Fibroblast of lung (primary cell): ENCODE measurements around the gene APBB2. TPM values are rescaled to one million over a fixed set of nuclear protein-coding genes. Genes with fewer than 3 reads are reported as not detected.

Source experiments
- DNase-seq, 2 donors: peaks; one replicate each; pipeline versions ENCODE4 v3.0.0 to v3.0.0-alpha.2; 2010; ENCODE audit warnings: low read depth in 2 of 2
- H2AFZ ChIP-seq: 2 replicates; pipeline ENCODE4 v1.5.1; 2012; ENCODE audit warnings: low read length, control low read depth, inconsistent platforms
- H3K27ac ChIP-seq: 2 replicates; pipeline ENCODE4 v1.5.1; 2011; ENCODE audit warnings: low read length, control low read depth; ENCODE audit not compliant: insufficient read depth
- H3K27me3 ChIP-seq: 2 replicates; pipeline ENCODE4 v1.5.1; 2011; ENCODE audit warnings: mild to moderate bottlenecking, low read length; ENCODE audit not compliant: control insufficient read depth, insufficient read depth
- H3K36me3 ChIP-seq: 2 replicates; pipeline ENCODE4 v1.5.1; 2011; ENCODE audit warnings: low read length; ENCODE audit not compliant: control insufficient read depth, insufficient read depth
- H3K4me1 ChIP-seq: 2 replicates; pipeline ENCODE4 v1.5.1; 2011; ENCODE audit warnings: low read length; ENCODE audit not compliant: control insufficient read depth, insufficient read depth; ENCODE audit errors: extremely low read depth
- H3K4me2 ChIP-seq: 2 replicates; pipeline ENCODE4 v1.5.1; 2011; ENCODE audit warnings: low read length, control low read depth; ENCODE audit not compliant: insufficient read depth; ENCODE audit errors: extremely low read depth
- H3K4me3 ChIP-seq, 4 experiments: fragments of 200-600 bp in 1 of 4; sonication (generic) in 1 of 4; replicated peaks in 1 of 4; 2 replicates each; pipeline ENCODE4 v1.5.1; 2011 to 2016; ENCODE audit warnings: low read length in 4 of 4, low read depth in 3 of 4, mild to moderate bottlenecking in 3 of 4, control low read depth in 2 of 4, inconsistent platforms in 1 of 4, mixed read lengths in 1 of 4; ENCODE audit not compliant: insufficient read depth in 1 of 4; ENCODE audit errors: control extremely low read depth in 1 of 4
- H3K79me2 ChIP-seq: 2 replicates; pipeline ENCODE4 v1.5.1; 2012; ENCODE audit warnings: mild to moderate bottlenecking, low read length, inconsistent platforms; ENCODE audit not compliant: control insufficient read depth, insufficient read depth
- H3K9ac ChIP-seq: 2 replicates; pipeline ENCODE4 v1.5.1; 2011; ENCODE audit warnings: mild to moderate bottlenecking, low read length, control low read depth; ENCODE audit not compliant: insufficient read depth
- H3K9me3 ChIP-seq: 2 replicates; pipeline ENCODE4 v1.5.1; 2012; ENCODE audit warnings: low read depth, low read length; ENCODE audit not compliant: control insufficient read depth, insufficient read depth
- H4K20me1 ChIP-seq: 2 replicates; pipeline ENCODE4 v1.5.1; 2011; ENCODE audit warnings: low read length; ENCODE audit not compliant: control insufficient read depth, insufficient read depth; ENCODE audit errors: extremely low read depth
- EZH2 ChIP-seq: IDR thresholded peaks from 2 replicates; pipeline ENCODE4 v1.5.1; 2012; ENCODE audit warnings: low read length, control low read depth, mild to moderate bottlenecking; ENCODE audit errors: missing control alignments
- polyA plus RNA-seq, 2 donors: library from polyadenylated mRNA; depleted of rRNA in 1 of 2; stranded (reverse) in 1 of 2; unstranded in 1 of 2; fragments of >200 nt; gene quantifications; 2 replicates each; pipeline ENCODE4 v1.2.1, GENCODE V29; 2011 to 2012; ENCODE audit warnings: missing spikeins in 1 of 2
- total RNA-seq: library from RNA; depleted of rRNA; stranded (reverse); fragments of >200 nt; gene quantifications from 2 replicates; pipeline ENCODE4 v1.2.1, GENCODE V29; 2014
- TF ChIP-seq, protein P1 (sequence below), 2 donors: IDR thresholded peaks in 1 of 2; conservative IDR thresholded peaks in 1 of 2; 1 replicate in 1 of 2; 2 replicates in 1 of 2; pipeline ENCODE4 v1.5.1; 2011 to 2012; ENCODE audit warnings: low read length in 2 of 2, control low read depth in 1 of 2, inconsistent platforms in 1 of 2, low read depth in 1 of 2, mild to moderate bottlenecking in 1 of 2

APBB2 gene
- total and polyA plus RNA-seq, 2 donors (not counting 1 experiment from before 2014, with no cell fraction given) = 25.1 to 29.8 TPM

DNA sequence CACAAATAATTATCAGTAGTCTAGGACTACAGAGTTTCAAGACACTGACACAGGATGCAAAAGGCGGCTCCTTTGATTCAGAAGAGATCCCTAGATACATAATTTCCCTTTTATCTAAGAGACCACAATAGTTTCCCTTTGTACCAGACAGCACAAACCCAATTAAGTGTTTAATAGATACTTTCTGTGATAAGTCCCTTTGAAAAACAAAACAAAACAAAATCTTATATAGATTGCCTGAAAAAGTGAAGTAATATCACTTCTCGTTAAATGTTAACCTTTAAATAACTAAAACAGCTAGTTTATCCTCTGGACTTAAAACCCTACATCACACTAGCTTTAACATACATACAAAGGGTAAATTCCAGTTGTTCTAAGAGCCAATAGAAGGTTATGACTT is 49.9 kb downstream of the APBB2 start:
- TF ChIP-seq EZH2 = no peak
- TF ChIP-seq, protein P1, sequence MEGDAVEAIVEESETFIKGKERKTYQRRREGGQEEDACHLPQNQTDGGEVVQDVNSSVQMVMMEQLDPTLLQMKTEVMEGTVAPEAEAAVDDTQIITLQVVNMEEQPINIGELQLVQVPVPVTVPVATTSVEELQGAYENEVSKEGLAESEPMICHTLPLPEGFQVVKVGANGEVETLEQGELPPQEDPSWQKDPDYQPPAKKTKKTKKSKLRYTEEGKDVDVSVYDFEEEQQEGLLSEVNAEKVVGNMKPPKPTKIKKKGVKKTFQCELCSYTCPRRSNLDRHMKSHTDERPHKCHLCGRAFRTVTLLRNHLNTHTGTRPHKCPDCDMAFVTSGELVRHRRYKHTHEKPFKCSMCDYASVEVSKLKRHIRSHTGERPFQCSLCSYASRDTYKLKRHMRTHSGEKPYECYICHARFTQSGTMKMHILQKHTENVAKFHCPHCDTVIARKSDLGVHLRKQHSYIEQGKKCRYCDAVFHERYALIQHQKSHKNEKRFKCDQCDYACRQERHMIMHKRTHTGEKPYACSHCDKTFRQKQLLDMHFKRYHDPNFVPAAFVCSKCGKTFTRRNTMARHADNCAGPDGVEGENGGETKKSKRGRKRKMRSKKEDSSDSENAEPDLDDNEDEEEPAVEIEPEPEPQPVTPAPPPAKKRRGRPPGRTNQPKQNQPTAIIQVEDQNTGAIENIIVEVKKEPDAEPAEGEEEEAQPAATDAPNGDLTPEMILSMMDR (conservative IDR thresholded peaks at IDR 0.05 in 1 of 2, IDR thresholded peaks at IDR 0.05 in 1 of 2; ENCODE audit: low read depth in 1 of 2, low read length in 2 of 2) = no peak
- Histone ChIP-seq H3K9me3 (no peaks in the 10 kb centered on the region), H3K9ac (no peak overlapping the region), H3K36me3 (no peaks in the 10 kb centered on the region), H3K4me3 (no peak overlapping the region), H3K79me2 (peaks cover 4% of the 10 kb centered on the region), H3K4me2 (no peak overlapping the region), H3K27ac (no peak overlapping the region), H3K4me1 (peaks cover 12% of the 10 kb centered on the region), H3K27me3 (no peaks in the 10 kb centered on the region), H4K20me1 (no peaks in the 10 kb centered on the region), H2AFZ (no peak overlapping the region)
- DNase-seq = no peak

DNA sequence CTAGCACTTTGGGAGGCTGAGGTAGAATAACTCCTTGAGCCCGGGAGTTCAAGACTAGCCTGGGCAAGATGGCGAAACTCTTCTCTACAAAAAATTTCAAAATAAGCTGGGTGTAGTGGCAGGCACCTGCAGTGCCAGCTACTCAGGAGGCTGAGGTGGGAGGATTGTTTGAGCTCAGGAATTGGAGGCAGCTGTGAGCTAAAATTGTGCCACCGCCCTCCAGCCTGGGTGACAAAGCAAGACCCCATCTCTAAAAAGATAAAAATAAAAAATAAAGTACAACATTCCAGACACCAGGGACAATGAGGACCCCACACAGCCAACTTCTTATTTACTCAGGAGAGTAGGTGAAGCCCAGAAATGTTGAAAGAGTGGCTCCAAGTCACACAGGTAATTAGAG is 53.0 kb downstream of the APBB2 start:
- no peaks in the 10 kb centered on the region for H4K20me1 ChIP-seq
- H3K79me2 ChIP-seq = peaks cover 13% of the 10 kb centered on the region
- H3K9me3 ChIP-seq = no peaks in the 10 kb centered on the region
- H2AFZ ChIP-seq = no peak overlapping the region
- no peak overlapping the region for H3K4me2 ChIP-seq
- no peak for DNase-seq
- H3K27me3 ChIP-seq = no peaks in the 10 kb centered on the region
- peaks cover 20% of the 10 kb centered on the region for H3K4me1 ChIP-seq
- H3K4me3 ChIP-seq = no peak overlapping the region
- H3K36me3 ChIP-seq = no peaks in the 10 kb centered on the region
- TF ChIP-seq EZH2 = no peak
- TF ChIP-seq, protein P1 (conservative IDR thresholded peaks at IDR 0.05 in 1 of 2, IDR thresholded peaks at IDR 0.05 in 1 of 2; ENCODE audit: low read depth in 1 of 2, low read length in 2 of 2) = no peak
- no peak overlapping the region for H3K27ac ChIP-seq
- H3K9ac ChIP-seq = no peak overlapping the region

DNA sequence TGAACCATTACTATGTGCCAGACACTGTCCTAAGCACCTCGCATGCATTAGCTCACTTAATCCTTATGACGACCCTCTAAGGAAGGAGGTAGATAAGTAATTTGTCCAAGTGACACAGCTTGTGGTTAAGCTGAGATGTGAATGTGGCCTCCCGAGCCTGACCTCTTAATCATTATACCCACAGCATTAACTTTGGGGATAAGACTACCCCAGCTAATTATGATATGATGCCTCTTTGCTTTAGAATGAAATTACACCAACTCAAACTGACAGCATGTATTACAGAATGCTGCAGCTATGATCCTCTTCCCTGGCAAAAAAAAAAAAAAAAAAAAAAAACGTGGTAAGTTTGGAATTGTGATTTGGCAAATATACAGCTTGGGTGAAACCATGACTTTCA is 53.5 kb downstream of the APBB2 start:
- H3K4me2 ChIP-seq = no peak overlapping the region

More for the DNA sequence above, 53.5 kb downstream of the APBB2 start:
- peak; percentile 34 to 94 for DNase-seq
- no peaks in the 10 kb centered on the region for H3K27me3 ChIP-seq
- H3K9me3 ChIP-seq = no peaks in the 10 kb centered on the region
- H3K9ac ChIP-seq = no peak overlapping the region
- H3K27ac ChIP-seq = peak overlapping the region; percentile 18
- no peaks in the 10 kb centered on the region for H4K20me1 ChIP-seq
- H3K79me2 ChIP-seq = peaks cover 13% of the 10 kb centered on the region
- H3K4me3 ChIP-seq = no peak overlapping the region
- H3K4me1 ChIP-seq = peaks cover 20% of the 10 kb centered on the region
- TF ChIP-seq, protein P1 (conservative IDR thresholded peaks at IDR 0.05 in 1 of 2, IDR thresholded peaks at IDR 0.05 in 1 of 2; ENCODE audit: low read depth in 1 of 2, low read length in 2 of 2) = no peak
- TF ChIP-seq EZH2 = no peak
- no peak overlapping the region for H2AFZ ChIP-seq
- no peaks in the 10 kb centered on the region for H3K36me3 ChIP-seq
